Prostate gland (tissue), 2 donors: ENCODE results near the gene SRPK3.

Source experiments
- POLR2A ChIP-seq: fragments of 450-650 bp; IDR thresholded peaks from one replicate; pipeline ENCODE4 v1.6.1; 2016; ENCODE audit warnings: antibody characterized with exemption, mild to moderate bottlenecking
- POLR2AphosphoS5 ChIP-seq: sonication (generic); formaldehyde crosslinking; IDR thresholded peaks from one replicate; pipeline ENCODE4 v1.6.1; 2017; ENCODE audit warnings: antibody characterized with exemption
- TF ChIP-seq, protein P1 (sequence below), 4 experiments: fragments of 200-600 bp in 2 of 4; fragments of 450-650 bp in 2 of 4; sonication (generic) in 2 of 4; IDR thresholded peaks; 1 replicate in 3 of 4; 2 replicates in 1 of 4; pipeline ENCODE4 v1.5.1; 2016 to 2019; ENCODE audit warnings: antibody characterized with exemption in 4 of 4, mild to moderate bottlenecking in 2 of 4, moderate library complexity in 2 of 4

DNA sequence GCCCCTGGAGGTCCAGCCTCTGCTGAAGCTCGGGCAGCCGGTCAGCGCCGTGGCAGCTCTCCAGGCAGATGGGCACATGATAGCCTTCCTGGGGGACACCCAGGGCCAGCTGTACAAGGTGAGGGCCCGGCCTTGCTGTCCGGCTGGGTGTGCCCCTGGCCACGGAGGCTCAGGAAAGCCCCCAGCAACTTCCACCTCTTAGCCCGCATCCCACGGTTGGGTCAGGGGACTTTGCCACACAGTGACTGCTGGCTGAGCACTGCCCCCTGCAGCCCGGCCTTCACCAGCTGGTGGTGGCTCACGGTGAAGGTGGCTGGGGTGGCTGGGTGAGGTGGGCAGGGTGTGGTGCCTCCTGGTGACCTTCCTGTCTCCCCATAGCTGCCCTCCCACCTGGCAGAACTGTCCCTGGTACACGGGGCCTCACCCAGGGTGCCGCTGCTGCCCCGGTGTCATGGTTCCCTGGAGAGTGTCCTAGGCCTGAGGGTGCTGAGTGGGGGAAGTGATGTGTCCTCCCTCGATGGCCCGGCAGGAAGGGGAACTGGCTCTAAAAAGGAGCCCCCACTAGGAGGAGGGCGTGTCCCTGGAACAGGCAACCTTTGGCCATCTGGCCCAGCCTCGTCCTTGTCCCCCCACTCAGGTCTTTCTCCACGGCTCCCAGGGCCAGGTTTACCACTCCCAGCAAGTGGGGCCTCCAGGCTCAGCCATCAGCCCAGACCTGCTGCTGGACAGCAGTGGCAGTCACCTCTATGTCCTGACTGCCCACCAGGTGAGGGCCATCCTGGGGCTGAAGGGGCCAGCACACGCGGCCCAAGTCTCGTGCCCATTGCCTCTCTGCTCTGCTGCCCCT lies 12.3 kb upstream of the SRPK3 start:
- TF ChIP-seq, protein P1, sequence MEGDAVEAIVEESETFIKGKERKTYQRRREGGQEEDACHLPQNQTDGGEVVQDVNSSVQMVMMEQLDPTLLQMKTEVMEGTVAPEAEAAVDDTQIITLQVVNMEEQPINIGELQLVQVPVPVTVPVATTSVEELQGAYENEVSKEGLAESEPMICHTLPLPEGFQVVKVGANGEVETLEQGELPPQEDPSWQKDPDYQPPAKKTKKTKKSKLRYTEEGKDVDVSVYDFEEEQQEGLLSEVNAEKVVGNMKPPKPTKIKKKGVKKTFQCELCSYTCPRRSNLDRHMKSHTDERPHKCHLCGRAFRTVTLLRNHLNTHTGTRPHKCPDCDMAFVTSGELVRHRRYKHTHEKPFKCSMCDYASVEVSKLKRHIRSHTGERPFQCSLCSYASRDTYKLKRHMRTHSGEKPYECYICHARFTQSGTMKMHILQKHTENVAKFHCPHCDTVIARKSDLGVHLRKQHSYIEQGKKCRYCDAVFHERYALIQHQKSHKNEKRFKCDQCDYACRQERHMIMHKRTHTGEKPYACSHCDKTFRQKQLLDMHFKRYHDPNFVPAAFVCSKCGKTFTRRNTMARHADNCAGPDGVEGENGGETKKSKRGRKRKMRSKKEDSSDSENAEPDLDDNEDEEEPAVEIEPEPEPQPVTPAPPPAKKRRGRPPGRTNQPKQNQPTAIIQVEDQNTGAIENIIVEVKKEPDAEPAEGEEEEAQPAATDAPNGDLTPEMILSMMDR (IDR thresholded peaks at IDR 0.05): no peak
- no peak for TF ChIP-seq POLR2A
- TF ChIP-seq POLR2AphosphoS5: no peak
